GM19467 (cell line): ENCODE measurements around the gene JOSD2.
A peak's percentile ranks its signal among the peaks of the same experiment; 100 is the strongest.

ENCODE experiments used
- ATAC-seq: cut with Tn5 transposase; IDR thresholded peaks from one replicate; pipeline ENCODE4 v1.9.1; 2021; ENCODE audit warnings: mild to moderate bottlenecking, moderate library complexity; ENCODE audit not compliant: unreplicated experiment

The JOSD2 gene

GRCh38 chr19:50511069-50511822 is at the start of gene JOSD2:
JOSD2 (minus strand) TSS chr19:50511191; CDS start chr19:50510431, 760 bp downstream.
- peak; percentile 87 for ATAC-seq

- ATAC-seq, result no peak
Observed at GRCh38 chr19:50559636-50560035, 48.6 kb upstream of the JOSD2 start.

GRCh38 chr19:50558449-50558848 is 47.5 kb upstream of the JOSD2 start:
- no peak for ATAC-seq

GRCh38 chr19:50558039-50558438 is 47.0 kb upstream of the JOSD2 start:
- ATAC-seq, result no peak

GRCh38 chr19:50557009-50557613 is 46.1 kb upstream of the JOSD2 start:
- no peak for ATAC-seq

- ATAC-seq, result no peak
Observed at GRCh38 chr19:50556282-50557008, 45.5 kb upstream of the JOSD2 start.

- no peak for ATAC-seq
Observed at GRCh38 chr19:50555450-50556281, 44.7 kb upstream of the JOSD2 start.

GRCh38 chr19:50555033-50555432 is 44.0 kb upstream of the JOSD2 start:
- no peak for ATAC-seq

- no peak for ATAC-seq
Observed at GRCh38 chr19:50554212-50554611, 43.2 kb upstream of the JOSD2 start.

GRCh38 chr19:50553134-50553703 is 42.2 kb upstream of the JOSD2 start:
- no peak for ATAC-seq

- no peak for ATAC-seq
Observed at GRCh38 chr19:50552540-50552939, 41.5 kb upstream of the JOSD2 start.

GRCh38 chr19:50551715-50552187 is 40.8 kb upstream of the JOSD2 start:
- no peak for ATAC-seq

- no peak for ATAC-seq
Observed at GRCh38 chr19:50551034-50551714, 40.2 kb upstream of the JOSD2 start.

- no peak for ATAC-seq
Observed at GRCh38 chr19:50550594-50550966, 39.6 kb upstream of the JOSD2 start.

GRCh38 chr19:50549927-50550593 is 39.1 kb upstream of the JOSD2 start:
- ATAC-seq, result no peak

- no peak for ATAC-seq
Observed at GRCh38 chr19:50549059-50549926, 38.3 kb upstream of the JOSD2 start.

GRCh38 chr19:50548191-50549058 is 37.4 kb upstream of the JOSD2 start:
- no peak for ATAC-seq
